ENCODE results near the gene ITPR1. TPM values are rescaled to one million over a fixed set of nuclear protein-coding genes. Genes with fewer than 3 reads are reported as not detected.

ITPR1 gene
- polyA plus RNA-seq, 1 of the 3 experiments (the other 2 are of a cell fraction), result 5.9 TPM

DNA sequence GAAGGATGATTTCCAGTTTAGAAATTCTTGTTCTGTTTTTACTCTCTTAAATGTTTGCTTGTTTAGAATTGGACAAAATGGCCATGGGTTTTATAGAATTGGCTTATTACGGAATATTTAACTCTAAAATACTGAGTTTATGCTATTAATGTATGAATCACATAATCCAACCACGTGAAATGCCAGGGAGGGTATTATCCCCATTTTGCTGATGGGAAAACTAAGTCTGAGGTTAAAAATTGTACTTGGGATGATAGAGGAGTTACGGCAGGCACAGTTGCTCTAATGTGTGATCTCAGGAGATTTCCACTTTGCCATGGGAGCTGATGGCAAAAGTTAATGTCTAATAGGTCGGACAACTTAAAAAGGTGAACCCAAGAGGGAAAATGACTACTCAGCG, 194.4 kb downstream of the ITPR1 start:
- no peaks in the 10 kb centered on the region for H3K9me3 ChIP-seq
- H3K27ac ChIP-seq (ENCODE audit: low read depth in 2 of 2, low read length in 1 of 2), result no peak overlapping the region
- no peaks in the 10 kb centered on the region for H3K79me2 ChIP-seq (ENCODE audit: insufficient read depth)
- no peak overlapping the region for H2AFZ ChIP-seq (ENCODE audit: low read depth)
- no peaks in the 10 kb centered on the region for H3K9me2 ChIP-seq
- no peaks in the 10 kb centered on the region for H4K20me1 ChIP-seq (ENCODE audit: insufficient read depth)
- H3K36me3 ChIP-seq (replicated peaks in 1 of 2; ENCODE audit: control insufficient read depth in 1 of 2, insufficient read depth in 2 of 2, low read length in 1 of 2), result peaks cover 0 to 50% of the 10 kb centered on the region in 2 experiments
- no peak overlapping the region for H3K4me2 ChIP-seq
- no peaks in the 10 kb centered on the region for H3F3A ChIP-seq (replicated peaks; ENCODE audit: insufficient read depth)
- H3K4me3 ChIP-seq (ENCODE audit: low read depth in 2 of 2, low read length in 1 of 2), result no peak overlapping the region
- POLR2A ChIA-PET, result no interaction called here
- CTCF ChIA-PET, result interaction anchor here (1.4 kb wide), 1 partner anchor 32 kb away, joined by 4 read pairs; no protein-coding TSS in a partner anchor
- no peaks in the 10 kb centered on the region for H3K4me1 ChIP-seq (ENCODE audit: control insufficient read depth in 1 of 2, insufficient read depth in 2 of 2, low read depth in 1 of 2, low read length in 1 of 2)
- DNase-seq, result no peak
- no peak for TF ChIP-seq MXI1 (IDR thresholded peaks at IDR 0.05; ENCODE audit: low read depth, low read length)
- TF ChIP-seq RCOR1 (IDR thresholded peaks at IDR 0.05; ENCODE audit: low read length), result no peak
- TF ChIP-seq GABPA (IDR thresholded peaks at IDR 0.05; ENCODE audit: low read depth), result no peak
- no peak for TF ChIP-seq EZH2phosphoT487 (IDR thresholded peaks at IDR 0.05; ENCODE audit: borderline replicate concordance, low read depth)
- TF ChIP-seq FOXJ3 (CRISPR knock-in tag; IDR thresholded peaks at IDR 0.05), result no peak
- no peak for TF ChIP-seq PBX3 (IDR thresholded peaks at IDR 0.05)
- no peaks in the 10 kb centered on the region for H3K27me3 ChIP-seq (ENCODE audit: insufficient read depth)
- H3K9ac ChIP-seq, result no peak overlapping the region
- WGBS (ENCODE audit: low lambda C conversion rate), result 70% methylated on average over 5 of the region's 5 CpGs

DNA sequence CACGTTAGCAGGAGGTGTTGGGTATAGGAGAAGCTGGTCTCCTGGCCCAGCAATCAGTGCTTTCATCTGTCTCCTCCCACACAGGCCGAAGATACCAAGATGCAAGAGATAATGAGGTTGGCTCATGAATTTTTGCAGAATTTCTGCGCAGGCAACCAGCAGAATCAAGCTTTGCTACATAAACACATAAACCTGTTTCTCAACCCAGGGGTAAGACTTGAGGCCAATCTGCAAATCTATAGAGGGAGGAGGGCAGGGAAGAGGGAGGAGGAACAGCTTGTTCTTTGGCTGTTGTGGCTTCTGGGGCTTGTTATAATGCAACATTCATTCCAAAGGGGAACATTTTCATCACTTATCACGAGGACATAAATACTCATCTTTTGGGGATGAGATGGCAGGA, 195.3 kb downstream of the ITPR1 start:
- TF ChIP-seq CHD2 (IDR thresholded peaks at IDR 0.05; ENCODE audit: low read length, partially characterized antibody) (no peak), SMC3 (IDR thresholded peaks at IDR 0.05; ENCODE audit: low read depth, low read length) (no peak), IRF3 (IDR thresholded peaks at IDR 0.05; ENCODE audit: low read depth, low read length) (no peak), JUND (IDR thresholded peaks at IDR 0.05) (no peak), ZBTB33 (IDR thresholded peaks at IDR 0.05; ENCODE audit: borderline replicate concordance, low read depth) (no peak), NFIC (IDR thresholded peaks at IDR 0.05; ENCODE audit: borderline replicate concordance) (no peak), EZH2phosphoT487 (IDR thresholded peaks at IDR 0.05; ENCODE audit: borderline replicate concordance, low read depth) (no peak), RCOR1 (IDR thresholded peaks at IDR 0.05; ENCODE audit: low read length) (no peak), USF2 (IDR thresholded peaks at IDR 0.05; ENCODE audit: borderline replicate concordance, low read depth, low read length) (no peak), FOSL2 (IDR thresholded peaks at IDR 0.05; ENCODE audit: borderline replicate concordance, low read depth) (no peak)
- TF ChIP-seq, protein P1, sequence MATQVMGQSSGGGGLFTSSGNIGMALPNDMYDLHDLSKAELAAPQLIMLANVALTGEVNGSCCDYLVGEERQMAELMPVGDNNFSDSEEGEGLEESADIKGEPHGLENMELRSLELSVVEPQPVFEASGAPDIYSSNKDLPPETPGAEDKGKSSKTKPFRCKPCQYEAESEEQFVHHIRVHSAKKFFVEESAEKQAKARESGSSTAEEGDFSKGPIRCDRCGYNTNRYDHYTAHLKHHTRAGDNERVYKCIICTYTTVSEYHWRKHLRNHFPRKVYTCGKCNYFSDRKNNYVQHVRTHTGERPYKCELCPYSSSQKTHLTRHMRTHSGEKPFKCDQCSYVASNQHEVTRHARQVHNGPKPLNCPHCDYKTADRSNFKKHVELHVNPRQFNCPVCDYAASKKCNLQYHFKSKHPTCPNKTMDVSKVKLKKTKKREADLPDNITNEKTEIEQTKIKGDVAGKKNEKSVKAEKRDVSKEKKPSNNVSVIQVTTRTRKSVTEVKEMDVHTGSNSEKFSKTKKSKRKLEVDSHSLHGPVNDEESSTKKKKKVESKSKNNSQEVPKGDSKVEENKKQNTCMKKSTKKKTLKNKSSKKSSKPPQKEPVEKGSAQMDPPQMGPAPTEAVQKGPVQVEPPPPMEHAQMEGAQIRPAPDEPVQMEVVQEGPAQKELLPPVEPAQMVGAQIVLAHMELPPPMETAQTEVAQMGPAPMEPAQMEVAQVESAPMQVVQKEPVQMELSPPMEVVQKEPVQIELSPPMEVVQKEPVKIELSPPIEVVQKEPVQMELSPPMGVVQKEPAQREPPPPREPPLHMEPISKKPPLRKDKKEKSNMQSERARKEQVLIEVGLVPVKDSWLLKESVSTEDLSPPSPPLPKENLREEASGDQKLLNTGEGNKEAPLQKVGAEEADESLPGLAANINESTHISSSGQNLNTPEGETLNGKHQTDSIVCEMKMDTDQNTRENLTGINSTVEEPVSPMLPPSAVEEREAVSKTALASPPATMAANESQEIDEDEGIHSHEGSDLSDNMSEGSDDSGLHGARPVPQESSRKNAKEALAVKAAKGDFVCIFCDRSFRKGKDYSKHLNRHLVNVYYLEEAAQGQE (IDR thresholded peaks at IDR 0.05; ENCODE audit: low read depth, low read length), result no peak
- no peaks in the 10 kb centered on the region for H4K20me1 ChIP-seq (ENCODE audit: insufficient read depth)
- H3K36me3 ChIP-seq (replicated peaks in 1 of 2; ENCODE audit: control insufficient read depth in 1 of 2, insufficient read depth in 2 of 2, low read length in 1 of 2), result peaks cover 0 to 52% of the 10 kb centered on the region in 2 experiments
- no peaks in the 10 kb centered on the region for H3K79me2 ChIP-seq (ENCODE audit: insufficient read depth)
- CTCF ChIA-PET, result no interaction called here
- no peaks in the 10 kb centered on the region for H3K27me3 ChIP-seq (ENCODE audit: insufficient read depth)
- no peaks in the 10 kb centered on the region for H3F3A ChIP-seq (replicated peaks; ENCODE audit: insufficient read depth)
- H3K9me3 ChIP-seq, result no peaks in the 10 kb centered on the region
- H3K4me3 ChIP-seq (ENCODE audit: low read depth in 2 of 2, low read length in 1 of 2), result no peak overlapping the region
- H3K27ac ChIP-seq (ENCODE audit: low read depth in 2 of 2, low read length in 1 of 2), result no peak overlapping the region
- WGBS (ENCODE audit: low lambda C conversion rate), result 81% methylated on average over 4 of the region's 4 CpGs
- no peak for DNase-seq
- H3K4me1 ChIP-seq (ENCODE audit: control insufficient read depth in 1 of 2, insufficient read depth in 2 of 2, low read depth in 1 of 2, low read length in 1 of 2), result no peaks in the 10 kb centered on the region
- no peaks in the 10 kb centered on the region for H3K9me2 ChIP-seq
- H2AFZ ChIP-seq (ENCODE audit: low read depth), result no peak overlapping the region
- no peak overlapping the region for H3K9ac ChIP-seq
- POLR2A ChIA-PET, result no interaction called here
- H3K4me2 ChIP-seq, result no peak overlapping the region

All from SK-N-SH (cell line).